Endothelial cell of umbilical vein (primary cell): ENCODE data around the gene CCDC40. TPM values are rescaled to one million over a fixed set of nuclear protein-coding genes. Genes with fewer than 3 reads are reported as not detected.
A peak's percentile ranks its signal among the peaks of the same experiment; 100 is the strongest.

Source experiments
- BruUV-seq: library from RNA; stranded (reverse); fragments of 400-500 nt; replicated peaks from 2 replicates; lab custom pipeline; 2021; lab: Mats Ljungman, UMichigan
- CTCF ChIA-PET: fragments of 300-600, 350-600 bp; sonication (Branson Sonifier 250); formaldehyde crosslinking; loops from one replicate; lab custom pipeline; 2021; ENCODE audit warnings: antibody characterized with exemption, inconsistent platforms; lab: Charles Lee
- POLR2A ChIA-PET: fragments of 300-600, 350-600 bp; sonication (Branson Sonifier 250); formaldehyde crosslinking; loops from one replicate; lab custom pipeline; 2021; ENCODE audit warnings: antibody characterized with exemption, inconsistent platforms; lab: Charles Lee
- DNase-seq: peaks from one replicate; pipeline ENCODE4 v3.0.0-alpha.2; 2011; ENCODE audit warnings: low read depth, low spot score
- FAIRE-seq: peaks from 2 replicates; lab custom pipeline; 2011; peaks lifted over from hg19 to GRCh38; lab: Jason Lieb, UNC
- H2AFZ ChIP-seq: 2 replicates; pipeline ENCODE4 v1.6.0; 2012; ENCODE audit warnings: low read depth, low read length, control low read depth, inconsistent platforms
- H3K27ac ChIP-seq: 2 replicates; pipeline ENCODE4 v1.5.1; 2011; ENCODE audit warnings: low read depth, mild to moderate bottlenecking, control low read depth, low read length, moderate library complexity; ENCODE audit not compliant: insufficient read depth
- H3K27me3 ChIP-seq, 2 experiments: 2 replicates each; pipeline versions ENCODE4 v1.6.0 to v1.6.1; 2011; ENCODE audit warnings: low read length in 2 of 2, mixed read lengths in 1 of 2; ENCODE audit not compliant: control insufficient read depth in 2 of 2, insufficient read depth in 2 of 2
- H3K36me3 ChIP-seq, 2 experiments: 2 replicates in 1 of 2; 3 replicates in 1 of 2; pipeline ENCODE4 v1.5.1; 2011; ENCODE audit warnings: low read length in 2 of 2, mild to moderate bottlenecking in 1 of 2, moderate library complexity in 1 of 2; ENCODE audit not compliant: control insufficient read depth in 2 of 2, insufficient read depth in 2 of 2; ENCODE audit errors: extremely low read depth in 1 of 2
- H3K4me1 ChIP-seq: 3 replicates; pipeline ENCODE4 v1.5.1; 2011; ENCODE audit warnings: mild to moderate bottlenecking, low read length; ENCODE audit not compliant: control insufficient read depth, insufficient read depth; ENCODE audit errors: extremely low read depth
- H3K4me2 ChIP-seq: 2 replicates; pipeline ENCODE4 v1.6.1; 2011; ENCODE audit warnings: low read length, control low read depth, mixed read lengths; ENCODE audit not compliant: insufficient read depth
- H3K4me3 ChIP-seq, 3 experiments: fragments of 200-600 bp in 1 of 3; sonication (generic), shearing (Covaris generic) in 1 of 3; replicated peaks in 1 of 3; 2 replicates each; pipeline ENCODE4 v1.5.1; 2011 to 2016; ENCODE audit warnings: control low read depth in 3 of 3, low read length in 3 of 3, mild to moderate bottlenecking in 2 of 3, inconsistent platforms in 1 of 3, low read depth in 1 of 3, moderate library complexity in 1 of 3; ENCODE audit not compliant: insufficient read depth in 1 of 3
- H3K79me2 ChIP-seq: 2 replicates; pipeline ENCODE4 v1.6.0; 2012; ENCODE audit warnings: low read length, inconsistent platforms; ENCODE audit not compliant: control insufficient read depth, insufficient read depth
- H3K9ac ChIP-seq: replicated peaks from 2 replicates; pipeline ENCODE3; 2011; ENCODE audit warnings: low read length, control low read depth; ENCODE audit not compliant: insufficient read depth; ENCODE audit errors: extremely low read depth
- H3K9me1 ChIP-seq: replicated peaks from 3 replicates; pipeline ENCODE4 v1.6.0; 2011; ENCODE audit warnings: mild to moderate bottlenecking, low read length; ENCODE audit not compliant: control insufficient read depth, insufficient read depth; ENCODE audit errors: extremely low read depth
- H3K9me3 ChIP-seq: replicated peaks from 2 replicates; pipeline ENCODE4 v1.5.1; 2012; ENCODE audit warnings: low read length, inconsistent platforms; ENCODE audit not compliant: control insufficient read depth, insufficient read depth
- H4K20me1 ChIP-seq: replicated peaks from 2 replicates; pipeline ENCODE3; 2011; ENCODE audit warnings: mild to moderate bottlenecking, low read length; ENCODE audit not compliant: control insufficient read depth, insufficient read depth; ENCODE audit errors: extremely low read depth
- EZH2 ChIP-seq: IDR thresholded peaks from 2 replicates; pipeline ENCODE4 v1.6.1; 2012; ENCODE audit warnings: borderline replicate concordance, low read depth, mild to moderate bottlenecking, moderate library complexity, low read length, inconsistent platforms; ENCODE audit not compliant: severe bottlenecking
- FOS ChIP-seq: IDR thresholded peaks from 2 replicates; pipeline ENCODE4 v1.6.1; 2011; ENCODE audit warnings: mild to moderate bottlenecking, low read length, moderate library complexity, borderline replicate concordance; ENCODE audit not compliant: insufficient read depth
- GATA2 ChIP-seq: IDR thresholded peaks from 2 replicates; pipeline ENCODE4 v1.7.0; 2011; ENCODE audit warnings: low read depth, mild to moderate bottlenecking, moderate library complexity, mixed read lengths, low read length; ENCODE audit not compliant: insufficient read length, insufficient read depth
- JUN ChIP-seq: IDR thresholded peaks from 2 replicates; pipeline ENCODE4 v1.6.1; 2011; ENCODE audit warnings: borderline replicate concordance, low read depth; ENCODE audit not compliant: insufficient read length, insufficient read depth
- MYC ChIP-seq: IDR thresholded peaks from one replicate; pipeline ENCODE4 v1.6.1; 2011; ENCODE audit warnings: mild to moderate bottlenecking, low read depth, low read length
- POLR2A ChIP-seq: IDR thresholded peaks from 2 replicates; pipeline ENCODE4 v1.6.1; 2012; ENCODE audit warnings: low read depth, mild to moderate bottlenecking, control low read depth, low read length
- POLR2AphosphoS5 ChIP-seq: IDR thresholded peaks from 2 replicates; pipeline ENCODE4 v1.6.1; 2012; ENCODE audit warnings: low read depth, mild to moderate bottlenecking, control low read depth, low read length, moderate library complexity; ENCODE audit not compliant: insufficient read depth
- dilution Hi-C: fragments of 300-500 bp; cut with MboI; formaldehyde crosslinking; loops from one replicate; pipeline ENCODE4 v1.15.0; 2019; ENCODE audit warnings: low sequenced_read_pairs; ENCODE audit not compliant: extremely low pct_ligation_motif_present
- intact Hi-C: fragments of 100-400 bp; cut with micrococcal nuclease; formaldehyde crosslinking; loops from one replicate; pipeline ENCODE4 v1.10.0; 2022
- polyA plus RNA-seq, 4 experiments: library from polyadenylated mRNA; depleted of rRNA in 3 of 4; stranded (reverse) in 3 of 4; unstranded in 1 of 4; fragments of >200 nt; gene quantifications; 2 replicates each; pipeline versions ENCODE4 v1.2.1 to v1.2.3, GENCODE V29; 2011 to 2012; ENCODE audit warnings: missing spikeins in 1 of 4
- total RNA-seq: library from RNA; stranded (reverse); gene quantifications from 2 replicates; pipeline ENCODE4 v1.2.3, GENCODE V29; 2021
- TF ChIP-seq, protein P1 (sequence below), 2 donors: IDR thresholded peaks; 1 replicate in 1 of 2; 2 replicates in 1 of 2; pipeline ENCODE4 v1.5.1; 2011; ENCODE audit warnings: low read length in 2 of 2, mild to moderate bottlenecking in 2 of 2, moderate library complexity in 2 of 2, control low read depth in 1 of 2, inconsistent platforms in 1 of 2, low read depth in 1 of 2; ENCODE audit not compliant: insufficient read depth in 1 of 2; ENCODE audit errors: extremely low read depth in 1 of 2
- TF ChIP-seq, protein P2 (sequence below): IDR thresholded peaks from 2 replicates; pipeline ENCODE4 v1.6.1; 2011; ENCODE audit not compliant: insufficient read depth, insufficient read length

Gene CCDC40
- total and polyA plus RNA-seq, 2 donors (not counting 3 experiments of a cell fraction or from before 2014, with no cell fraction given), result 1.4 to 5.5 TPM

DNA sequence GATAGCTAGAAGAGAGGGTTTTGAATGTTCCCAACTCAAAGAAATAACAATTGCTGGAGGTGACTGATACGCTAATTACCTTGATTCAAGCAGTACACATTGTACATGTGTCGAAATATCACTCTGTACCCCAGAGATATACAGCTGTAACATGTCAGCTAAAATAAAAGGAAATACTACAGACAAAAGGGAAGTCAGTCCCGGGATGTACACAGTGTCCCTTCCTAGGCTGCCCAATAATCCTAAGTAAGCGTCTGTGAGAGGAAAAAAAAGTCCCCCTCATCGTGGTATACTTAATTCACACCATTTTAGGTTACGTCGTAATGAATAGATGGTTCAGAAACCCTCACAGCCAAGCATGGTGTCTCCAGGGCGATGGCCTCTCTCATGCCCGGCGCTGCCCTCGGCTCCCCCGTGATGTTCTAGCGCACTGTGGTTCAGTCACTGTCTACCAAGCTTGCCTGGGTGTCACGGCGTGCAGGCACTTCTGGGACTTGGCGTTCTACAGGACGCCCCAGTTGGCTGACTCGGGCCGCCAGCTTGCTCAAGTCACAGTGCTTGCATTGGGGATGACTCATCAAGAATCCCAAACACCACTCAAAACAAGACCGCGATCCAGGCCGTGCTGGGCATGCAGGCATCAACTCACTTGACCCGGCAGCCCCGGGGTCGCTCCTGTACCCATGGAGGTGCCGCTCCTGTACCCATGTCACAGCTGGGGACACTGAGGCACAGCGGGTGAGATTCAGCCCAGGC, 27.6 kb downstream of the CCDC40 start:
- CTCF ChIA-PET, result no interaction called here
- Histone ChIP-seq H3K79me2 (no peaks in the 10 kb centered on the region), H3K4me1 (peaks cover 8% of the 10 kb centered on the region), H3K4me2 (no peak overlapping the region), H3K27me3 (no peaks in the 10 kb centered on the region), H2AFZ (no peak overlapping the region), H3K9me3 (no peaks in the 10 kb centered on the region), H3K4me3 (no peak overlapping the region), H3K27ac (no peak overlapping the region), H3K9me1 (no peaks in the 10 kb centered on the region), H3K36me3 (no peaks in the 10 kb centered on the region), H3K9ac (no peak overlapping the region), H4K20me1 (no peaks in the 10 kb centered on the region)
- DNase-seq (no peak), FAIRE-seq (peak; percentile 8)
- POLR2A ChIA-PET, result no interaction called here
- TF ChIP-seq EZH2, result no peak
- no peak for TF ChIP-seq POLR2A
- peak; percentile 39 for TF ChIP-seq JUN
- TF ChIP-seq, protein P1, sequence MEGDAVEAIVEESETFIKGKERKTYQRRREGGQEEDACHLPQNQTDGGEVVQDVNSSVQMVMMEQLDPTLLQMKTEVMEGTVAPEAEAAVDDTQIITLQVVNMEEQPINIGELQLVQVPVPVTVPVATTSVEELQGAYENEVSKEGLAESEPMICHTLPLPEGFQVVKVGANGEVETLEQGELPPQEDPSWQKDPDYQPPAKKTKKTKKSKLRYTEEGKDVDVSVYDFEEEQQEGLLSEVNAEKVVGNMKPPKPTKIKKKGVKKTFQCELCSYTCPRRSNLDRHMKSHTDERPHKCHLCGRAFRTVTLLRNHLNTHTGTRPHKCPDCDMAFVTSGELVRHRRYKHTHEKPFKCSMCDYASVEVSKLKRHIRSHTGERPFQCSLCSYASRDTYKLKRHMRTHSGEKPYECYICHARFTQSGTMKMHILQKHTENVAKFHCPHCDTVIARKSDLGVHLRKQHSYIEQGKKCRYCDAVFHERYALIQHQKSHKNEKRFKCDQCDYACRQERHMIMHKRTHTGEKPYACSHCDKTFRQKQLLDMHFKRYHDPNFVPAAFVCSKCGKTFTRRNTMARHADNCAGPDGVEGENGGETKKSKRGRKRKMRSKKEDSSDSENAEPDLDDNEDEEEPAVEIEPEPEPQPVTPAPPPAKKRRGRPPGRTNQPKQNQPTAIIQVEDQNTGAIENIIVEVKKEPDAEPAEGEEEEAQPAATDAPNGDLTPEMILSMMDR (IDR thresholded peaks at IDR 0.05; ENCODE audit: extremely low read depth in 1 of 2, insufficient read depth in 1 of 2, low read depth in 1 of 2, low read length in 2 of 2), result no peak
- TF ChIP-seq POLR2AphosphoS5, result no peak
- dilution Hi-C loops (no loop called here), intact Hi-C loops (no loop called here)
- BruUV-seq, result no TSS peak

DNA sequence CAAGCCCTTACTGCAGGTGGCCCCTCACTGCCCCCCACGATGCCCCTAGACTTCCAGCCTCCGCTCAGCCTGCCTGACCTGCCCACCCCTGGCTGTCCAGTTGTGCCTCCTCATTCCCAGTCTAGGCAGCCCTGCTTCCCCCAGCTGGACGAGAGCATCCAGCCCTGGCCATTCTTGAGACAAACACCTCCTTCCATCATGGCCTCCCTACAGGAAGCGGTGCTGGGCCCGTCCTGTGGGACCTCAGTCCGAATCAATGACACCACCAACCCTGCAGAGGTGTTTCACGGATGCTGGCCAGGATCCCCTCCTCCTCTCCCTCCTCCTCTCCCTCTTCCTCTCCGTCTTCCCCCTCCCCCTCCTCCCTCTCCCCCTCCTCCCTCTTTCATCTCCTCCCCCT, 28.3 kb downstream of the CCDC40 start:
- intact Hi-C loops, result no loop called here
- TF ChIP-seq GATA2 (no peak), POLR2A (no peak), EZH2 (no peak), FOS (no peak), MYC (no peak), JUN (no peak), POLR2AphosphoS5 (no peak)
- TF ChIP-seq, protein P1 (IDR thresholded peaks at IDR 0.05; ENCODE audit: extremely low read depth in 1 of 2, insufficient read depth in 1 of 2, low read depth in 1 of 2, low read length in 2 of 2), result no peak
- TF ChIP-seq, protein P2, sequence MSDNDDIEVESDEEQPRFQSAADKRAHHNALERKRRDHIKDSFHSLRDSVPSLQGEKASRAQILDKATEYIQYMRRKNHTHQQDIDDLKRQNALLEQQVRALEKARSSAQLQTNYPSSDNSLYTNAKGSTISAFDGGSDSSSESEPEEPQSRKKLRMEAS, result no peak
- no peaks in the 10 kb centered on the region for H3K9me1 ChIP-seq
- no peak overlapping the region for H3K4me2 ChIP-seq
- no peaks in the 10 kb centered on the region for H4K20me1 ChIP-seq
- H3K27ac ChIP-seq, result no peak overlapping the region
- ChIA-PET CTCF (no interaction called here), POLR2A (no interaction called here)
- no peaks in the 10 kb centered on the region for H3K27me3 ChIP-seq
- no peaks in the 10 kb centered on the region for H3K9me3 ChIP-seq
- FAIRE-seq, result no peak
- H2AFZ ChIP-seq, result no peak overlapping the region
- H3K9ac ChIP-seq, result no peak overlapping the region
- no peak overlapping the region for H3K4me3 ChIP-seq
- dilution Hi-C loops, result no loop called here
- H3K36me3 ChIP-seq, result no peaks in the 10 kb centered on the region
- DNase-seq, result no peak
- H3K79me2 ChIP-seq, result no peaks in the 10 kb centered on the region
- BruUV-seq, result no TSS peak
- H3K4me1 ChIP-seq, result peaks cover 15% of the 10 kb centered on the region
